Measurements from ENCODE around the gene HLA-E.

DNA sequence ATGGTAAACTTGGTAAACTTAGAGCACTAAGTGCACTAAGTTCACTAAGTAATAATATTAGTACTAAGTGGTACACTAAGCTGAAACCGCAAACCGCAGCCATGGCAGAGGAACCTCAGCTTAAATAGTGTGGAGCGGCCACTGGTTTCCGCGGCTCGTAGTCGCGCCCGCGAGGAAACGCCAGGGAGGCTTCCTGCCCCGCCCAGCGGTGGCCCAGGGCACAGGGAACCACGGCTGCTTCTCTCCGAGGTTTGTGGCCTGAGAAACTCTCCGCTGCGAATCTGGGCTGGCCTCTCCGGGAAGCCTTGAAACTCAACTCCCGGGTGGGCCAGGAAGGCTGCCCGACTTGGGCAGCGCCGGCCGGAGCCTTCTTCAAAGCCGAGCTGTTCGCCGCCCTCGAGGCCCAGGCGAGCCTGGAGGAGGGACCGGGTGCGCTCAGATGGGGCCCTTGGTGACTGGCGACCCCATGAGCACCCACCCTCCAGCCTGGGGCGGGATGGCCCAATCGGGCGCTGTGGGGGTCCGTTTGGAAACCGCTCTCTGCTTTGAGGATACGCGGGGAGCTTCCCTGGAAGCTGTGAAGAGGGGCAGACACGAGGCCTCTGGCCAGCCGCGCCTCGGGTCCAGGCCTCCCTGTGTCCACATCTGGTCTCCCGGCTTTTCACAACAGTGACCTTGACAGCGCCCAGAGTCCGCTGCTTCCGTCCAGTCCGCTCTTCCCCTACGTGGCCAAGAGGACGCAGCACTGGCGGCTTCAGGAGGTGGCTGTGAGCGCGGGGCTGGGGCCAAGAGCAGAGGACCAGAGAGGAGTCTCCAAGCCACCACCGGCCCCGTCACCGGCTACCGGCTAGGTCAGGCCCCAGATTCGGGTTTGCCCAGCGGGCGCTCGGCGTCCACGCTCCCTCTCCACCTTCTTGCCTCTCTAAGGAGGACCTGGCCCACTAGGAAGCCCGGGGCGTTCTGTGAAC, 25.4 kb upstream of the HLA-E start:
- TF ChIP-seq CTCF (IDR thresholded peaks at IDR 0.05) (no peak), POLR2A (IDR thresholded peaks at IDR 0.05) (no peak)

All from uterus (tissue), 2 donors.